K562 treated with DMSO at 1 percent for 24 hours (cell line): ENCODE measurements around the gene MEIG1. TPM values are rescaled to one million over a fixed set of nuclear protein-coding genes. Genes with fewer than 3 reads are reported as not detected.

Experiments used
- total RNA-seq: library from RNA; unstranded; fragments of 300-600 nt; gene quantifications from 2 replicates; pipeline ENCODE4 v1.2.3, GENCODE V29; 2022; ENCODE audit warnings: low read depth; ENCODE audit not compliant: insufficient read depth

The MEIG1 gene
- total RNA-seq: 1.8 TPM in 1 of 2 replicates, not detected in the other

GRCh38 chr10:14959221-14960057 lies at the start of gene MEIG1:
TSS of gene MEIG1 (plus strand) at chr10:14959388. CDS start at chr10:14966469, 7,081 bp downstream.

GRCh38 chr10:14954001-14954770 lies 5.0 kb upstream of the MEIG1 start, which contains the start of gene DCLRE1C:
TSS of gene DCLRE1C (minus strand) at chr10:14954096. CDS start at chr10:14954010, 86 bp downstream.

Other genes starting within 250 kb of the MEIG1 start
- 4.9 and 7.4 TPM in 2 replicates for gene FAM107B, start 184.5 kb upstream of the MEIG1 start, total RNA-seq
- 3.7 and 3.8 TPM in 2 replicates for gene CDNF, start 121.4 kb upstream of the MEIG1 start, total RNA-seq
- gene HSPA14, start 121.1 kb upstream of the MEIG1 start, total RNA-seq: 16.2 and 20.1 TPM in 2 replicates
- gene MSANTD7, start 121.1 kb upstream of the MEIG1 start, total RNA-seq: 14.7 and 15.7 TPM in 2 replicates
- 8.5 and 11.9 TPM in 2 replicates for gene SUV39H2, start 80.5 kb upstream of the MEIG1 start, total RNA-seq
- gene DCLRE1C, start 5.3 kb upstream of the MEIG1 start, total RNA-seq: 8.1 and 10.0 TPM in 2 replicates
- 0.25 TPM in 1 of 2 replicates, not detected in the other for gene OLAH, start 84.6 kb downstream of the MEIG1 start, total RNA-seq
- gene ACBD7, start 129.4 kb downstream of the MEIG1 start, total RNA-seq: 1.1 and 2.0 TPM in 2 replicates
- 20.3 and 27.8 TPM in 2 replicates for gene RPP38, start 138.0 kb downstream of the MEIG1 start, total RNA-seq
- gene NMT2, start 209.3 kb downstream of the MEIG1 start, total RNA-seq: 15.6 and 16.5 TPM in 2 replicates